ENCODE measurements around the gene GAPVD1. TPM values are rescaled to one million over a fixed set of nuclear protein-coding genes. Genes with fewer than 3 reads are reported as not detected.

GAPVD1 gene
- total and polyA plus RNA-seq, 10 of the 15 experiments (the other 5 are each of a cell fraction or from before 2014, with no cell fraction given): 4.3 to 36.6 (median 25.9) TPM

GRCh38 chr9:125361837-125362531, 100.4 kb downstream of the GAPVD1 start:
- no peak overlapping the region for H3K4me3 ChIP-seq
- H3K4me1 ChIP-seq (ENCODE audit: control insufficient read depth, insufficient read depth, low read length): no peaks in the 10 kb centered on the region; the same call in 1 of the 2 replicates
- CTCF ChIA-PET: interaction anchor here (0.7 to 2.9 kb wide), 4 partner anchors 10 to 1013 kb away, joined by 3 to 13 read pairs (median 4); no protein-coding TSS in a partner anchor
- peak in 2 of 3 experiments; percentile 2 to 22; a peak in 1 of 6 replicates for TF ChIP-seq CTCF (IDR thresholded peaks at IDR 0.05 in 2 of 3, conservative IDR thresholded peaks at IDR 0.05 in 1 of 3; ENCODE audit: control insufficient read depth in 2 of 3, extremely low read depth in 1 of 3, insufficient read depth in 1 of 3, low read depth in 3 of 3, low read length in 3 of 3)
- no peak for TF ChIP-seq ETV6 (conservative IDR thresholded peaks at IDR 0.05 in 1 of 2, IDR thresholded peaks at IDR 0.05 in 1 of 2; ENCODE audit: borderline replicate concordance in 1 of 2, low read depth in 1 of 2)
- no peaks in the 10 kb centered on the region for H4K20me1 ChIP-seq (ENCODE audit: control insufficient read depth, insufficient read depth)
- SMC1A ChIA-PET (ENCODE audit: uncharacterized antibody, unreplicated experiment): interaction anchor here (0.6 to 2.4 kb wide), 13 partner anchors 9 to 749 kb away, joined by 3 to 9 read pairs (median 3); partner anchors contain the start of gene NR6A1
- FAIRE-seq (no peak), ATAC-seq (no peak), DNase-seq (ENCODE audit: low read depth, low spot score) (no peak)
- no TSS peak for BruUV-seq (replicated peaks)
- no peaks in the 10 kb centered on the region for H3K79me2 ChIP-seq (ENCODE audit: control insufficient read depth, insufficient read depth, low read length)
- peaks cover 6 to 27% of the 10 kb centered on the region in 2 experiments for H3K36me3 ChIP-seq (ENCODE audit: control insufficient read depth in 2 of 2, insufficient read depth in 2 of 2, low read length in 1 of 2)
- POLR2A ChIA-PET: interaction anchor here (1.1 to 1.4 kb wide), 2 partner anchors 11 to 106 kb away, joined by 3 read pairs; no protein-coding TSS in a partner anchor
- 47% methylated on average over 5 of the region's 5 CpGs for WGBS (ENCODE audit: insufficient coverage, insufficient replicate concordance, low lambda C conversion rate, missing lambda C conversion rate)
- intact Hi-C loops (cut with micrococcal nuclease; ENCODE audit: unreplicated experiment) (no loop called here), in situ Hi-C loops (cut with MboI) (no loop called here)
- H3K27ac ChIP-seq (ENCODE audit: control insufficient read depth, insufficient read depth): no peak overlapping the region
- H2AFZ ChIP-seq (ENCODE audit: control insufficient read depth, low read depth, low read length): no peak overlapping the region
- no peak overlapping the region for H3K9ac ChIP-seq (ENCODE audit: control insufficient read depth, insufficient read depth, low read length)
- RAD21 ChIA-PET (ENCODE audit: unreplicated experiment): interaction anchor here (0.5 to 1.2 kb wide), 3 partner anchors 82 to 165 kb away, joined by 3 to 6 read pairs (median 3); no protein-coding TSS in a partner anchor
- no peaks in the 10 kb centered on the region for H3K9me3 ChIP-seq (replicated peaks; ENCODE audit: control insufficient read depth, insufficient read depth, low read length)
- no peaks in the 10 kb centered on the region for H3K27me3 ChIP-seq (replicated peaks in 1 of 2; ENCODE audit: control insufficient read depth in 2 of 2, insufficient read depth in 2 of 2, low read length in 1 of 2)
- H3K4me2 ChIP-seq (ENCODE audit: control insufficient read depth, insufficient read depth): no peak overlapping the region

Data from GM12878 (cell line).